Measurements from ENCODE around the gene CDK14.

The CDK14 gene

GRCh38 chr7:91201442-91202113 is 605.5 kb downstream of the CDK14 start:
- DNase-seq (ENCODE audit: low read depth, low spot score), result no peak
- H3K36me3 ChIP-seq (ENCODE audit: control insufficient read depth, insufficient read depth, low read length), result no peaks in the 10 kb centered on the region
- H3K9me3 ChIP-seq (ENCODE audit: control insufficient read depth, insufficient read depth, low read length), result no peaks in the 10 kb centered on the region
- H3K27me3 ChIP-seq (ENCODE audit: control insufficient read depth, insufficient read depth, low read length), result no peaks in the 10 kb centered on the region
- no CpG with 5 or more reads among the region's 9 CpGs for WGBS (ENCODE audit: insufficient coverage, insufficient read length)
- no peaks in the 10 kb centered on the region for H3K4me1 ChIP-seq (ENCODE audit: control insufficient read depth, insufficient read depth, low read length)
- no peak overlapping the region for H3K27ac ChIP-seq (ENCODE audit: low read length)
- H3K4me3 ChIP-seq (ENCODE audit: low read length), result no peak overlapping the region

- DNase-seq (ENCODE audit: low read depth, low spot score), result no peak
- H3K27ac ChIP-seq (ENCODE audit: low read length), result no peak overlapping the region
- no CpG with 5 or more reads among the region's 6 CpGs for WGBS (ENCODE audit: insufficient coverage, insufficient read length)
- no peaks in the 10 kb centered on the region for H3K9me3 ChIP-seq (ENCODE audit: control insufficient read depth, insufficient read depth, low read length)
- H3K4me3 ChIP-seq (ENCODE audit: low read length), result no peak overlapping the region
- no peaks in the 10 kb centered on the region for H3K36me3 ChIP-seq (ENCODE audit: control insufficient read depth, insufficient read depth, low read length)
- H3K4me1 ChIP-seq (ENCODE audit: control insufficient read depth, insufficient read depth, low read length), result no peaks in the 10 kb centered on the region
- no peaks in the 10 kb centered on the region for H3K27me3 ChIP-seq (ENCODE audit: control insufficient read depth, insufficient read depth, low read length)
These were observed 610.3 kb downstream of the CDK14 start for GRCh38 chr7:91206361-91206960.

- DNase-seq (ENCODE audit: low read depth, low spot score), result no peak
- H3K9me3 ChIP-seq (ENCODE audit: control insufficient read depth, insufficient read depth, low read length), result no peaks in the 10 kb centered on the region
- no CpG with 5 or more reads among the region's 7 CpGs for WGBS (ENCODE audit: insufficient coverage, insufficient read length)
These were observed 616.5 kb downstream of the CDK14 start for GRCh38 chr7:91212582-91212981.

GRCh38 chr7:91226411-91226810 is 630.3 kb downstream of the CDK14 start:
- WGBS (ENCODE audit: insufficient coverage, insufficient read length), result no CpG with 5 or more reads among the region's 2 CpGs
- Histone ChIP-seq H3K27ac (ENCODE audit: low read length) (no peak overlapping the region), H3K27me3 (ENCODE audit: control insufficient read depth, insufficient read depth, low read length) (no peaks in the 10 kb centered on the region), H3K9me3 (ENCODE audit: control insufficient read depth, insufficient read depth, low read length) (no peaks in the 10 kb centered on the region), H3K4me3 (ENCODE audit: low read length) (no peak overlapping the region), H3K36me3 (ENCODE audit: control insufficient read depth, insufficient read depth, low read length) (no peaks in the 10 kb centered on the region), H3K4me1 (ENCODE audit: control insufficient read depth, insufficient read depth, low read length) (no peaks in the 10 kb centered on the region)
- DNase-seq (ENCODE audit: low read depth, low spot score), result no peak

More at GRCh38 chr7:91212582-91212981, 616.5 kb downstream of the CDK14 start:
- no peaks in the 10 kb centered on the region for H3K27me3 ChIP-seq (ENCODE audit: control insufficient read depth, insufficient read depth, low read length)
- no peak overlapping the region for H3K4me3 ChIP-seq (ENCODE audit: low read length)
- no peaks in the 10 kb centered on the region for H3K36me3 ChIP-seq (ENCODE audit: control insufficient read depth, insufficient read depth, low read length)
- no peak overlapping the region for H3K27ac ChIP-seq (ENCODE audit: low read length)
- H3K4me1 ChIP-seq (ENCODE audit: control insufficient read depth, insufficient read depth, low read length), result no peaks in the 10 kb centered on the region

- no peaks in the 10 kb centered on the region for H3K36me3 ChIP-seq (ENCODE audit: control insufficient read depth, insufficient read depth, low read length)
- no peak for DNase-seq (ENCODE audit: low read depth, low spot score)
- no peak overlapping the region for H3K4me3 ChIP-seq (ENCODE audit: low read length)
- no peaks in the 10 kb centered on the region for H3K9me3 ChIP-seq (ENCODE audit: control insufficient read depth, insufficient read depth, low read length)
- no CpG with 5 or more reads among the region's 2 CpGs for WGBS (ENCODE audit: insufficient coverage, insufficient read length)
- no peak overlapping the region for H3K27ac ChIP-seq (ENCODE audit: low read length)
- no peaks in the 10 kb centered on the region for H3K4me1 ChIP-seq (ENCODE audit: control insufficient read depth, insufficient read depth, low read length)
- H3K27me3 ChIP-seq (ENCODE audit: control insufficient read depth, insufficient read depth, low read length), result no peaks in the 10 kb centered on the region
These were observed 632.2 kb downstream of the CDK14 start for GRCh38 chr7:91228327-91228726.

- no peaks in the 10 kb centered on the region for H3K4me1 ChIP-seq (ENCODE audit: control insufficient read depth, insufficient read depth, low read length)
- no peak for DNase-seq (ENCODE audit: low read depth, low spot score)
- no peaks in the 10 kb centered on the region for H3K9me3 ChIP-seq (ENCODE audit: control insufficient read depth, insufficient read depth, low read length)
- H3K36me3 ChIP-seq (ENCODE audit: control insufficient read depth, insufficient read depth, low read length), result no peaks in the 10 kb centered on the region
- no peak overlapping the region for H3K27ac ChIP-seq (ENCODE audit: low read length)
- no peaks in the 10 kb centered on the region for H3K27me3 ChIP-seq (ENCODE audit: control insufficient read depth, insufficient read depth, low read length)
- no peak overlapping the region for H3K4me3 ChIP-seq (ENCODE audit: low read length)
- WGBS (ENCODE audit: insufficient coverage, insufficient read length), result no CpG with 5 or more reads among the region's 2 CpGs
These were observed 632.9 kb downstream of the CDK14 start for GRCh38 chr7:91228927-91229558.

GRCh38 chr7:91230100-91230499 is 634.0 kb downstream of the CDK14 start:
- no peaks in the 10 kb centered on the region for H3K36me3 ChIP-seq (ENCODE audit: control insufficient read depth, insufficient read depth, low read length)
- H3K27ac ChIP-seq (ENCODE audit: low read length), result no peak overlapping the region
- H3K4me3 ChIP-seq (ENCODE audit: low read length), result no peak overlapping the region
- no peaks in the 10 kb centered on the region for H3K27me3 ChIP-seq (ENCODE audit: control insufficient read depth, insufficient read depth, low read length)
- H3K4me1 ChIP-seq (ENCODE audit: control insufficient read depth, insufficient read depth, low read length), result no peaks in the 10 kb centered on the region
- H3K9me3 ChIP-seq (ENCODE audit: control insufficient read depth, insufficient read depth, low read length), result no peaks in the 10 kb centered on the region
- no peak for DNase-seq (ENCODE audit: low read depth, low spot score)
- WGBS (ENCODE audit: insufficient coverage, insufficient read length), result no CpG with 5 or more reads among the region's 2 CpGs

- H3K4me3 ChIP-seq (ENCODE audit: low read length), result no peak overlapping the region
- H3K9me3 ChIP-seq (ENCODE audit: control insufficient read depth, insufficient read depth, low read length), result no peaks in the 10 kb centered on the region
- no peaks in the 10 kb centered on the region for H3K4me1 ChIP-seq (ENCODE audit: control insufficient read depth, insufficient read depth, low read length)
- no peak overlapping the region for H3K27ac ChIP-seq (ENCODE audit: low read length)
- WGBS (ENCODE audit: insufficient coverage, insufficient read length), result no CpG with 5 or more reads among the region's 3 CpGs
- H3K27me3 ChIP-seq (ENCODE audit: control insufficient read depth, insufficient read depth, low read length), result no peaks in the 10 kb centered on the region
- DNase-seq (ENCODE audit: low read depth, low spot score), result no peak
- H3K36me3 ChIP-seq (ENCODE audit: control insufficient read depth, insufficient read depth, low read length), result no peaks in the 10 kb centered on the region
These were observed 634.4 kb downstream of the CDK14 start for GRCh38 chr7:91230503-91230902.

GRCh38 chr7:91233212-91233611 is 637.1 kb downstream of the CDK14 start:
- Histone ChIP-seq H3K4me3 (ENCODE audit: low read length) (no peak overlapping the region), H3K4me1 (ENCODE audit: control insufficient read depth, insufficient read depth, low read length) (no peaks in the 10 kb centered on the region), H3K9me3 (ENCODE audit: control insufficient read depth, insufficient read depth, low read length) (no peaks in the 10 kb centered on the region), H3K27ac (ENCODE audit: low read length) (no peak overlapping the region), H3K36me3 (ENCODE audit: control insufficient read depth, insufficient read depth, low read length) (no peaks in the 10 kb centered on the region), H3K27me3 (ENCODE audit: control insufficient read depth, insufficient read depth, low read length) (no peaks in the 10 kb centered on the region)
- no CpG with 5 or more reads among the region's 8 CpGs for WGBS (ENCODE audit: insufficient coverage, insufficient read length)
- no peak for DNase-seq (ENCODE audit: low read depth, low spot score)

GRCh38 chr7:91235211-91235832 is 639.2 kb downstream of the CDK14 start:
- no peaks in the 10 kb centered on the region for H3K4me1 ChIP-seq (ENCODE audit: control insufficient read depth, insufficient read depth, low read length)
- no peaks in the 10 kb centered on the region for H3K36me3 ChIP-seq (ENCODE audit: control insufficient read depth, insufficient read depth, low read length)
- no peak overlapping the region for H3K4me3 ChIP-seq (ENCODE audit: low read length)
- DNase-seq (ENCODE audit: low read depth, low spot score), result no peak
- WGBS (ENCODE audit: insufficient coverage, insufficient read length), result no CpG with 5 or more reads among the region's 6 CpGs
- H3K27me3 ChIP-seq (ENCODE audit: control insufficient read depth, insufficient read depth, low read length), result no peaks in the 10 kb centered on the region
- H3K9me3 ChIP-seq (ENCODE audit: control insufficient read depth, insufficient read depth, low read length), result no peaks in the 10 kb centered on the region
- no peak overlapping the region for H3K27ac ChIP-seq (ENCODE audit: low read length)

Data from iPS DF 6.9 (cell line).